Islet precursor cell (in vitro differentiated cells): ENCODE data around the gene SAMD4A.

Source experiments
- DNase-seq: peaks from one replicate; pipeline ENCODE4 v3.0.0-alpha.2; 2018

SAMD4A gene

GRCh38 chr14:54638135-54638446 is 71.2 kb downstream of the SAMD4A start:
- DNase-seq, result no peak

GRCh38 chr14:54639611-54640010 is 72.7 kb downstream of the SAMD4A start:
- no peak for DNase-seq

- no peak for DNase-seq
These were observed 73.6 kb downstream of the SAMD4A start for GRCh38 chr14:54640506-54640905.

- no peak for DNase-seq
These were observed 75.2 kb downstream of the SAMD4A start for GRCh38 chr14:54642121-54642520.

GRCh38 chr14:54642801-54643695 is 76.1 kb downstream of the SAMD4A start:
- peak; percentile 67 for DNase-seq

GRCh38 chr14:54643696-54644176 is 76.8 kb downstream of the SAMD4A start:
- DNase-seq, result peak; percentile 68

- no peak for DNase-seq
These were observed 78.7 kb downstream of the SAMD4A start for GRCh38 chr14:54645639-54646038.

GRCh38 chr14:54646626-54647025 is 79.7 kb downstream of the SAMD4A start:
- DNase-seq, result no peak

- no peak for DNase-seq
These were observed 80.5 kb downstream of the SAMD4A start for GRCh38 chr14:54647378-54647777.

- no peak for DNase-seq
These were observed 82.1 kb downstream of the SAMD4A start for GRCh38 chr14:54649056-54649455.

- DNase-seq, result peak; percentile 78
These were observed 83.5 kb downstream of the SAMD4A start for GRCh38 chr14:54650331-54650958.

GRCh38 chr14:54650959-54651351 is 84.0 kb downstream of the SAMD4A start:
- no peak for DNase-seq

GRCh38 chr14:54651649-54652048 is 84.7 kb downstream of the SAMD4A start:
- DNase-seq, result no peak

- peak; percentile 96 for DNase-seq
These were observed 85.3 kb downstream of the SAMD4A start for GRCh38 chr14:54652188-54652587.

- no peak for DNase-seq
These were observed 85.7 kb downstream of the SAMD4A start for GRCh38 chr14:54652605-54653052.

- peak; percentile 65 for DNase-seq
These were observed 87.0 kb downstream of the SAMD4A start for GRCh38 chr14:54653712-54654469.

GRCh38 chr14:54654605-54655004 is 87.7 kb downstream of the SAMD4A start:
- DNase-seq, result no peak

- DNase-seq, result peak; percentile 33
These were observed 91.9 kb downstream of the SAMD4A start for GRCh38 chr14:54658836-54659235.

- peak; percentile 2 for DNase-seq
These were observed 92.4 kb downstream of the SAMD4A start for GRCh38 chr14:54659365-54659764.

- peak; percentile 9 for DNase-seq
These were observed 93.7 kb downstream of the SAMD4A start for GRCh38 chr14:54660604-54661111.

- DNase-seq, result no peak
These were observed 95.7 kb downstream of the SAMD4A start for GRCh38 chr14:54662491-54663133.

GRCh38 chr14:54664961-54665360 is 98.0 kb downstream of the SAMD4A start:
- no peak for DNase-seq

GRCh38 chr14:54665946-54666345 is 99.0 kb downstream of the SAMD4A start:
- DNase-seq, result no peak
